ENCODE measurements around the gene MPV17L2.

The MPV17L2 gene

DNA sequence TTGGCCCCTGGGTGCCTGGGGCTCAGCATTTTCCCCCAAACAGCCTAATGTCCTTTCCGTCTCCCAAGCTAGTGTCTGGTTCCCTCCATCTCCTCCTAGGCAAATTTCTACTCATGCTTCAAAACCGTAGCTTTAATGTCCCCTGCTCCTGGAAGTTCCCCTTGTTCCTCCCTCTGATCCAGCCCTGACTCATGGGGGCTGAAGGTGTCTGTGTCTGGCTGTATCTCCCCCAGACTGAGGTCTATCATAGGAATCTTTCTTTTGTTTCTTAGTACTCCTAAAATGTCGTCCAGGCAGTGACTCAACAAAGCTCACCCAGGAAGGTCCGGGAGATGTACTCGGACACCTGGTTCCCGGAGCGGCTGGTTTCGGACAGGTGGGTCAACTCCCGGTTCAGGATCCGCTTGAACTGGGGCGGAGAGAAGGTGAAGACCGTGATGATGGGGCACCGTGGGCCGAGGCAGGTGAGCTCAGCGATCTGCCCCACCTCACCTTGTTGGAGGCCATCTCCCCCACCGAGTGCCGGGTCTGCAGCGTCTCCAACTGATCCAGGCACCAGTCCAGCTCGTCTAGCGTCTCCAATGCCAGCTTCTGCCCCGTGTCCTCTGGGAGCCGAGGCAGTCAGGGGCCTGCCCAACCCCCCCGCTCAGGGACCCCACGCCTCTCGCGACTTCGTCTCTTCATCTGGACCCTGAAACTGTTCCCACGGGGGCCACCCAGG lies 27.1 kb downstream of the MPV17L2 start:
- Histone ChIP-seq H3K9ac (ENCODE audit: low read length) (no peak overlapping the region), H2AK5ac (ENCODE audit: low read length) (no peak overlapping the region), H3K27ac (ENCODE audit: low read depth, low read length) (no peak overlapping the region), H3K4me3 (ENCODE audit: low read length) (no peak overlapping the region), H3K4ac (ENCODE audit: low read depth, low read length) (no peak overlapping the region), H2BK5ac (ENCODE audit: low read length) (no peak overlapping the region), H3K4me2 (ENCODE audit: low read length) (no peak overlapping the region), H2BK15ac (replicated peaks; ENCODE audit: low read depth) (no peak overlapping the region), H4K5ac (ENCODE audit: low read length) (no peak overlapping the region), H3K23ac (ENCODE audit: low read length) (no peak overlapping the region), H3K36me3 (ENCODE audit: control insufficient read depth, insufficient read depth, low read length) (no peaks in the 10 kb centered on the region), H3K4me1 (ENCODE audit: control insufficient read depth, low read depth, low read length) (no peaks in the 10 kb centered on the region), H4K8ac (ENCODE audit: low read depth, low read length) (no peak overlapping the region), H3K18ac (ENCODE audit: low read length) (no peak overlapping the region), H3K27me3 (ENCODE audit: insufficient read depth, low read length, poor library complexity) (no peaks in the 10 kb centered on the region), H3K79me2 (ENCODE audit: control insufficient read depth, insufficient read depth, low read length) (no peaks in the 10 kb centered on the region), H2BK120ac (ENCODE audit: low read depth, low read length) (no peak overlapping the region), H3K56ac (ENCODE audit: low read length) (peak overlapping the region; percentile 70), H3K79me1 (ENCODE audit: low read length) (no peaks in the 10 kb centered on the region)
- WGBS (ENCODE audit: extremely low coverage, insufficient coverage, low lambda C conversion rate), result no CpG with 5 or more reads among the region's 28 CpGs
- no peak for DNase-seq

DNA sequence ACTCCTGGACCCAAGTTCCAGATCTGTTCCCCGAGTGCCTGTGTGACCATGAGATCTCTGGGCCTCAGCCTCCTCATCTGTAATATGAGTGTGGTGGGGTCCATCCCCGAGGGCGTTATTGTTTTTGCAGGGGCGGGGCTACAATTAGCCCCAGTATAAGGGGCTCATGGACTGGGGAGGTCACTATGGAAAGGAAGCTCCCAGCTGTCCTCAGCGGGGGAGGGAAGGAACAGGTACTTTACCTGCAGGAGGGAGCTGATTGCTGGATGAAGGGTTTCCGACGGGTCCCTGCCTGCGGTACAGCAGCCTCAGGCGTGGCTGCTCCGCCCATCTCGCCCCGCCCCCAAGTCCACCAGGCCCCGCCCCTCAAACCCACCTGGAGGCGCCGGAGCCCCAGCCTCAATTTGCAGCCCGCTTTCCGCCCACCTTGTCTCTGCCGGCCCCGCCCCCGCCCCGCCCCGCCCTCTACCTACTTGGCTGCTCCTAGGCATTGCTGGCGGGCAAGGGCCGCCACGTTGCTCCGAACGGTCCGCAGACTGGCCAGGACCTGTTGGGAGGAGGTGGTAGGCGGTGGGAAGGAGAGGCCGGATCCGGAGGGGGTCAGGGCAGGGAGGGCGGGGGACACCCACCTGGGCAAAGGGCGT lies 27.7 kb downstream of the MPV17L2 start:
- no peaks in the 10 kb centered on the region for H3K4me1 ChIP-seq (ENCODE audit: control insufficient read depth, low read depth, low read length)
- no peaks in the 10 kb centered on the region for H3K79me2 ChIP-seq (ENCODE audit: control insufficient read depth, insufficient read depth, low read length)
- peak overlapping the region; percentile 70 for H3K56ac ChIP-seq (ENCODE audit: low read length)
- WGBS (ENCODE audit: extremely low coverage, insufficient coverage, low lambda C conversion rate), result no CpG with 5 or more reads among the region's 33 CpGs
- no peak overlapping the region for H3K23ac ChIP-seq (ENCODE audit: low read length)
- peak overlapping the region; percentile 18 for H3K4me2 ChIP-seq (ENCODE audit: low read length)
- H3K9ac ChIP-seq (ENCODE audit: low read length), result peak overlapping the region; percentile 47
- no peak overlapping the region for H2BK15ac ChIP-seq (replicated peaks; ENCODE audit: low read depth)
- H3K27ac ChIP-seq (ENCODE audit: low read depth, low read length), result no peak overlapping the region
- H4K8ac ChIP-seq (ENCODE audit: low read depth, low read length), result no peak overlapping the region
- no peak overlapping the region for H4K5ac ChIP-seq (ENCODE audit: low read length)
- peak; percentile 81 for DNase-seq
- H3K36me3 ChIP-seq (ENCODE audit: control insufficient read depth, insufficient read depth, low read length), result no peaks in the 10 kb centered on the region
- H2AK5ac ChIP-seq (ENCODE audit: low read length), result no peak overlapping the region
- H3K4me3 ChIP-seq (ENCODE audit: low read length), result no peak overlapping the region
- H3K79me1 ChIP-seq (ENCODE audit: low read length), result no peaks in the 10 kb centered on the region
- no peak overlapping the region for H2BK120ac ChIP-seq (ENCODE audit: low read depth, low read length)
- H2BK5ac ChIP-seq (ENCODE audit: low read length), result no peak overlapping the region
- H3K18ac ChIP-seq (ENCODE audit: low read length), result no peak overlapping the region
- H3K4ac ChIP-seq (ENCODE audit: low read depth, low read length), result no peak overlapping the region
- H3K27me3 ChIP-seq (ENCODE audit: insufficient read depth, low read length, poor library complexity), result peaks cover 6% of the 10 kb centered on the region

DNA sequence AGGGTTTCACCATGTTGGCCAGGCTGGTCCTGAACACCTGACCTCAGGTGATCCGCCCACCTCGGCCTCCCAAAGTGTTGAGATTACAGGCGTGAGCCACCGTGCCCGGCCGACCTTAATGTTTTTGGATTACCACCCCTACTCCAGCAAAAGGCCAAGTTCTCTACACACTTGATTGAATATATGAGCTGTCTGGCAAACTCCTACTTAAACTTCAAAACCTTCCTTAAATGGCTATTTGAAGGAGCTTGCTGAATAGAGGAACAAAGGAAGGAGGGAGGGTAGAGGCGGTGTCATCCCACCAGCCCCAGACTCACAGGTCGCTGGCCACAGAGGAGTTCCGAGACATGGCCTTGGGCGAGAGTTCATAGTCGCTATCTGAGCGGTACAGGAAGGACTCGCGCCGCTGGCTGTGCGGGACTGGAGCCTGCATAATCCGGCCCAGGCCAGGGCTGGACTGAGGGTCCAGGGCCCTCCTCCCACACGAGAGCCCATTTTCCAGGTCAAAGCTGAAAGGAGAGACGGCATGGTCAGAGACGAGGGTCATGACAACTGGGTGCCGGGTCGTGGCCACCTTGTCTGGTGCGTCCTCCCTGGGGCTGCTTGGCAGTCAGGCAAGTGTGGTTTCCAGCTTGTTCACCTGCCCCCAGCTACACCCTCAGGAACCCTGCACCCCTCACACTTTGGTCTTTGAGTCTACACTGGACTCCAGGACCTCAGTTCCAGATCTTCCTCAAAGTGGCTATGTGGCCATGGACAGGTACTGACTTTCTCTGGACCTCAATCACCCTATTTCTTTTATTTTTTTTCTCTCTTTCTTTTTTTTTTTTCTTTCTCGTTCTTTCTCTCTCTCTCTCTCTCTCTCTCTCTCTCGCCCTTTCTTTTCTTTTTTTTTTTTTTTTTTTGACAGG lies 29.1 kb downstream of the MPV17L2 start:
- H3K56ac ChIP-seq (ENCODE audit: low read length), result peak overlapping the region; percentile 7
- H3K79me1 ChIP-seq (ENCODE audit: low read length), result no peaks in the 10 kb centered on the region
- H3K4ac ChIP-seq (ENCODE audit: low read depth, low read length), result no peak overlapping the region
- 90% methylated on average over 2 of the region's 25 CpGs for WGBS (ENCODE audit: extremely low coverage, insufficient coverage, low lambda C conversion rate)
- no peak overlapping the region for H2BK120ac ChIP-seq (ENCODE audit: low read depth, low read length)
- H3K4me3 ChIP-seq (ENCODE audit: low read length), result no peak overlapping the region
- H3K18ac ChIP-seq (ENCODE audit: low read length), result no peak overlapping the region
- H3K79me2 ChIP-seq (ENCODE audit: control insufficient read depth, insufficient read depth, low read length), result no peaks in the 10 kb centered on the region
- H2BK5ac ChIP-seq (ENCODE audit: low read length), result no peak overlapping the region
- H3K27me3 ChIP-seq (ENCODE audit: insufficient read depth, low read length, poor library complexity), result peaks cover 6% of the 10 kb centered on the region
- no peak overlapping the region for H3K9ac ChIP-seq (ENCODE audit: low read length)
- no peaks in the 10 kb centered on the region for H3K36me3 ChIP-seq (ENCODE audit: control insufficient read depth, insufficient read depth, low read length)
- DNase-seq, result no peak
- no peak overlapping the region for H3K27ac ChIP-seq (ENCODE audit: low read depth, low read length)
- no peak overlapping the region for H2BK15ac ChIP-seq (replicated peaks; ENCODE audit: low read depth)
- H4K8ac ChIP-seq (ENCODE audit: low read depth, low read length), result no peak overlapping the region
- H4K5ac ChIP-seq (ENCODE audit: low read length), result no peak overlapping the region
- H2AK5ac ChIP-seq (ENCODE audit: low read length), result no peak overlapping the region
- H3K4me2 ChIP-seq (ENCODE audit: low read length), result no peak overlapping the region
- no peak overlapping the region for H3K23ac ChIP-seq (ENCODE audit: low read length)
- no peaks in the 10 kb centered on the region for H3K4me1 ChIP-seq (ENCODE audit: control insufficient read depth, low read depth, low read length)

DNA sequence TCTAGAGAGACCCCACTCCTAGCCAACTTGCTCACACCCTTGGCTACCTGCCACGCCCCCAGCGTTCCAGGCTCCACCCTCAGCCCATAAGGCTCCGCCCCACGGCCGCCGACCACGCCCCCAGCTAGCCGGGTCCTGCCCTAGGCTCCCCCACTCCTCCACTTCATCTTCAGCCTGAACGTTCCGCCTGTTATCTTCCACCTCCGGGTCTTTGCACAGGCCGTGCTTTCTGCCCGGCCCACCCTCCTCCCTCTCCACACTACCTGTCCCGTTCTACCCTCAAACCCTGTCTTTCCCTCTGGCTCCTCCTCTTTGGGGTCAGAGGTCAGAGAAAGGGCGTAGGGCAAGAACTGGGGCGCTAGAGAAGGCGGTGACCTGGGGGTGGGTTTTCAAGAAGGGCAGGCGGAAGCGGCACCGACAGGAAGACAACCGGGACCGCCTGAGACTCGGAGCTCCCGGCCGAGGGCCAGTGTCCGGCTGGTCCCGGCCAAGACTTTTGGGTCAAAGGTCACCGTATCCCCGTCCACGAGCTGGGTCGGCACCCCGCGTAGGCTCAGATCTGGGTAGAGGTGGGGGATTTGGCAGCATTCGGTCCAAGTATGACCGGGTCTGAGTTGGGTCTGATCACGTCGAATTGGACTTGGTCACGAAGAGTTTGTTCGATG lies 31.0 kb downstream of the MPV17L2 start:
- H2BK5ac ChIP-seq (ENCODE audit: low read length), result peak overlapping the region; percentile 23
- no peak overlapping the region for H2BK15ac ChIP-seq (replicated peaks; ENCODE audit: low read depth)
- H3K4me1 ChIP-seq (ENCODE audit: control insufficient read depth, low read depth, low read length), result no peaks in the 10 kb centered on the region
- H4K5ac ChIP-seq (ENCODE audit: low read length), result peak overlapping the region; percentile 93
- H3K27ac ChIP-seq (ENCODE audit: low read depth, low read length), result peak overlapping the region; percentile 6
- DNase-seq, result peak; percentile 92
- H4K8ac ChIP-seq (ENCODE audit: low read depth, low read length), result no peak overlapping the region
- peak overlapping the region; percentile 99 for H3K56ac ChIP-seq (ENCODE audit: low read length)
- H3K4me3 ChIP-seq (ENCODE audit: low read length), result peak overlapping the region; percentile 57
- H3K18ac ChIP-seq (ENCODE audit: low read length), result peak overlapping the region; percentile 33
- H3K27me3 ChIP-seq (ENCODE audit: insufficient read depth, low read length, poor library complexity), result peaks cover 6% of the 10 kb centered on the region
- H2AK5ac ChIP-seq (ENCODE audit: low read length), result no peak overlapping the region
- no peak overlapping the region for H3K4ac ChIP-seq (ENCODE audit: low read depth, low read length)
- H3K23ac ChIP-seq (ENCODE audit: low read length), result no peak overlapping the region
- H2BK120ac ChIP-seq (ENCODE audit: low read depth, low read length), result no peak overlapping the region
- H3K36me3 ChIP-seq (ENCODE audit: control insufficient read depth, insufficient read depth, low read length), result no peaks in the 10 kb centered on the region
- H3K79me2 ChIP-seq (ENCODE audit: control insufficient read depth, insufficient read depth, low read length), result no peaks in the 10 kb centered on the region
- no CpG with 5 or more reads among the region's 39 CpGs for WGBS (ENCODE audit: extremely low coverage, insufficient coverage, low lambda C conversion rate)
- no peaks in the 10 kb centered on the region for H3K79me1 ChIP-seq (ENCODE audit: low read length)
- peak overlapping the region; percentile 98 for H3K9ac ChIP-seq (ENCODE audit: low read length)
- H3K4me2 ChIP-seq (ENCODE audit: low read length), result peak overlapping the region; percentile 85

DNA sequence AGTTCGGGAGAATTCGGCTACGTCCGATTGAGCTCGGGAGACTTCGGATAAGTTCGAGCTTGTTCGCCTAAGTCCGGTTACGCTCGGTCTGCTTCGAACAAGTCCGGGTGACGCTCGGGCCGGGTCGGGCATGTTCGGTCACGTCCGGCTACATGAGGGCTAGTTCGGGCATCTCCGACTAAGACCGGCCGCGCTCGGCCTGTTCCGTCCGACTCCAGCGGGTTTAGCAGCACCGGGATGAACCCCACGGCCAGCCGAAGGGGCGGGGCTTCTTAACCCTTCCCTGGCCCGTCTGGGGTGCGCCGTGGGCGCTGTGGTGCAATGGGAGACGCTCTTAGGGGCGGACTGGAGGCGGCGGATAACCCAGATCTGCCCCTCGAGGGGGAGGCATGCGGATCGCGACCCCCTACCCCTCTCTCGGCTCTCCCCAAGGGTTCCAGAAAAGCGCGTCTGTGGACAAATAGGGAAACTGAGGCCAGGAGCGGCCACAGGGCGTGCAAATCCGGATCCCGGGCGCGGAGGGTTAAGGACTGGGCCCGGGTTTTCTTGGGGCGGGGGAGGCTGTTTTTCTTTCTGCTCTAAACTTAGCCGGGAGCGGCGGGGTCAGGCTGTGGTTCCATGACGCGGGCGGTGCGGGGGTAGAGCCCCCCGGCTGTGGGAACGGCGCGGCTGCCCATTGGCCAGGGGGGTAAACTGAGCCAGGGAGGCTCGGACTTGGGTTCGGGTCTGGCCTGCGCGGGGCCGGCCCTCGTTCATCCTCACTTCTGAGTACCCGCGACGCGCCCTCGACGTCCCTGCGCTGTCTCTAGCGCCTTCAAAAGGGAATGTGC lies 31.7 kb downstream of the MPV17L2 start:
- no peak overlapping the region for H3K27ac ChIP-seq (ENCODE audit: low read depth, low read length)
- H4K5ac ChIP-seq (ENCODE audit: low read length), result no peak overlapping the region
- no peak overlapping the region for H4K8ac ChIP-seq (ENCODE audit: low read depth, low read length)
- H3K4me2 ChIP-seq (ENCODE audit: low read length), result peak overlapping the region; percentile 85
- H3K79me2 ChIP-seq (ENCODE audit: control insufficient read depth, insufficient read depth, low read length), result no peaks in the 10 kb centered on the region
- H3K27me3 ChIP-seq (ENCODE audit: insufficient read depth, low read length, poor library complexity), result peaks cover 6% of the 10 kb centered on the region
- peak overlapping the region; percentile 98 for H3K9ac ChIP-seq (ENCODE audit: low read length)
- no peak overlapping the region for H2BK120ac ChIP-seq (ENCODE audit: low read depth, low read length)
- no peak overlapping the region for H2BK5ac ChIP-seq (ENCODE audit: low read length)
- no peak overlapping the region for H3K18ac ChIP-seq (ENCODE audit: low read length)
- H3K23ac ChIP-seq (ENCODE audit: low read length), result no peak overlapping the region
- no CpG with 5 or more reads among the region's 81 CpGs for WGBS (ENCODE audit: extremely low coverage, insufficient coverage, low lambda C conversion rate)
- H3K36me3 ChIP-seq (ENCODE audit: control insufficient read depth, insufficient read depth, low read length), result no peaks in the 10 kb centered on the region
- H3K4me1 ChIP-seq (ENCODE audit: control insufficient read depth, low read depth, low read length), result no peaks in the 10 kb centered on the region
- H2AK5ac ChIP-seq (ENCODE audit: low read length), result no peak overlapping the region
- DNase-seq, result peak; percentile 99
- H3K4ac ChIP-seq (ENCODE audit: low read depth, low read length), result no peak overlapping the region
- H2BK15ac ChIP-seq (replicated peaks; ENCODE audit: low read depth), result no peak overlapping the region
- peak overlapping the region; percentile 99 for H3K56ac ChIP-seq (ENCODE audit: low read length)
- no peaks in the 10 kb centered on the region for H3K79me1 ChIP-seq (ENCODE audit: low read length)
- H3K4me3 ChIP-seq (ENCODE audit: low read length), result no peak overlapping the region

All from mesendoderm (in vitro differentiated cells).